Keratinocyte (primary cell): Measurements from ENCODE around the gene NCEH1. TPM values are rescaled to one million over a fixed set of nuclear protein-coding genes. Genes with fewer than 3 reads are reported as not detected.
"Not testable (repeated sequence)": the region's sequence is repeated elsewhere in the genome, so short reads cannot be mapped to it uniquely, and the experiment has no call there.

ENCODE experiments used
- DNase-seq: peaks from one replicate; pipeline ENCODE4 v3.0.0-alpha.2; 2011; ENCODE audit warnings: low read depth, missing footprints, low spot score
- FAIRE-seq: peaks from 2 replicates; lab custom pipeline; 2011; peaks lifted over from hg19 to GRCh38; lab: Jason Lieb, UNC
- H2AFZ ChIP-seq: 2 replicates; pipeline ENCODE4 v1.6.0; 2012; ENCODE audit warnings: low read length, control low read depth, inconsistent platforms; ENCODE audit not compliant: control insufficient read depth
- H3K27ac ChIP-seq: 2 replicates; pipeline ENCODE4 v1.5.1; 2011; ENCODE audit warnings: low read length; ENCODE audit not compliant: control insufficient read depth, insufficient read depth
- H3K27me3 ChIP-seq: 3 replicates; pipeline ENCODE4 v1.6.0; 2011; ENCODE audit warnings: low read length; ENCODE audit not compliant: control insufficient read depth, insufficient read depth; ENCODE audit errors: extremely low read depth
- H3K36me3 ChIP-seq, 2 experiments: 2 replicates in 1 of 2; 3 replicates in 1 of 2; pipeline ENCODE4 v1.5.1; 2011; ENCODE audit warnings: low read length in 2 of 2, mild to moderate bottlenecking in 1 of 2; ENCODE audit not compliant: control insufficient read depth in 2 of 2, insufficient read depth in 2 of 2; ENCODE audit errors: extremely low read depth in 1 of 2
- H3K4me1 ChIP-seq: 3 replicates; pipeline ENCODE4 v1.5.1; 2011; ENCODE audit warnings: low read length; ENCODE audit not compliant: control insufficient read depth, insufficient read depth; ENCODE audit errors: extremely low read depth
- H3K4me2 ChIP-seq: 3 replicates; pipeline ENCODE4 v1.6.0; 2011; ENCODE audit warnings: low read depth, low read length; ENCODE audit not compliant: control insufficient read depth, insufficient read depth; ENCODE audit errors: extremely low read depth
- H3K4me3 ChIP-seq, 3 experiments: fragments of 200-600 bp in 1 of 3; sonication (generic) in 1 of 3; 2 replicates in 2 of 3; 3 replicates in 1 of 3; pipeline ENCODE4 v1.5.1; 2011 to 2016; ENCODE audit warnings: low read length in 3 of 3, mild to moderate bottlenecking in 3 of 3, control low read depth in 2 of 3, inconsistent platforms in 1 of 3, low read depth in 1 of 3, mixed read lengths in 1 of 3, mixed run types in 1 of 3, moderate library complexity in 1 of 3; ENCODE audit not compliant: control insufficient read depth in 2 of 3, insufficient read depth in 2 of 3; ENCODE audit errors: extremely low read depth in 1 of 3
- H3K79me2 ChIP-seq: 2 replicates; pipeline ENCODE4 v1.6.0; 2012; ENCODE audit warnings: low read length; ENCODE audit not compliant: control insufficient read depth, insufficient read depth
- H3K9ac ChIP-seq: 3 replicates; pipeline ENCODE4 v1.6.0; 2011; ENCODE audit warnings: low read length; ENCODE audit not compliant: control insufficient read depth, insufficient read depth; ENCODE audit errors: extremely low read depth
- H3K9me1 ChIP-seq: 3 replicates; pipeline ENCODE4 v1.6.0; 2011; ENCODE audit warnings: low read length; ENCODE audit not compliant: control insufficient read depth, insufficient read depth; ENCODE audit errors: extremely low read depth
- H3K9me3 ChIP-seq: 2 replicates; pipeline ENCODE4 v1.5.1; 2012; ENCODE audit warnings: low read depth, low read length; ENCODE audit not compliant: control insufficient read depth
- H4K20me1 ChIP-seq: 3 replicates; pipeline ENCODE4 v1.6.0; 2011; ENCODE audit warnings: low read length; ENCODE audit not compliant: control insufficient read depth, insufficient read depth; ENCODE audit errors: extremely low read depth
- CTCF ChIP-seq, 3 experiments: IDR thresholded peaks in 1 of 3; conservative IDR thresholded peaks in 1 of 3; optimal IDR thresholded peaks in 1 of 3; 2 replicates in 2 of 3; 3 replicates in 1 of 3; pipeline versions ENCODE3 to v1.5.1; 2011; ENCODE audit warnings: low read length in 3 of 3, mild to moderate bottlenecking in 3 of 3, moderate library complexity in 2 of 3, control low read depth in 1 of 3, inconsistent platforms in 1 of 3; ENCODE audit not compliant: insufficient read depth in 2 of 3; ENCODE audit errors: extremely low read depth in 1 of 3
- EZH2 ChIP-seq: IDR thresholded peaks from one replicate; pipeline ENCODE4 v1.6.1; 2012; ENCODE audit warnings: inconsistent platforms, mild to moderate bottlenecking, low read length, moderate library complexity
- dilution Hi-C: fragments of 300-500 bp; cut with MboI; formaldehyde crosslinking; loops from one replicate; pipeline ENCODE4 v1.7.0; 2020; ENCODE audit warnings: low sequenced_read_pairs; ENCODE audit not compliant: extremely low pct_ligation_motif_present
- polyA plus RNA-seq, 5 experiments: library from polyadenylated mRNA; depleted of rRNA in 3 of 5; stranded (reverse) in 3 of 5; stranded (forward) in 1 of 5; unstranded in 1 of 5; fragments of >200 nt; gene quantifications; 1 replicate in 1 of 5; 2 replicates in 3 of 5; 3 replicates in 1 of 5; pipeline versions ENCODE4 v1.2.1 to v1.2.3, GENCODE V29; 2011 to 2012; ENCODE audit warnings: missing spikeins in 2 of 5, low read depth in 1 of 5, low replicate concordance in 1 of 5

Gene NCEH1
- polyA plus RNA-seq, 1 donor (not counting 4 experiments of a cell fraction or from before 2014, with no cell fraction given): 13.2 TPM

- DNase-seq (no peak), FAIRE-seq (no peak)
- Histone ChIP-seq H3K9me1 (no peaks in the 10 kb centered on the region), H4K20me1 (no peaks in the 10 kb centered on the region), H3K36me3 (no peaks in the 10 kb centered on the region), H3K9me3 (no peaks in the 10 kb centered on the region), H2AFZ (no peak overlapping the region), H3K4me2 (no peak overlapping the region), H3K4me3 (no peak overlapping the region), H3K79me2 (peaks cover 20% of the 10 kb centered on the region), H3K9ac (no peak overlapping the region), H3K27me3 (no peaks in the 10 kb centered on the region), H3K4me1 (peaks cover 18% of the 10 kb centered on the region), H3K27ac (no peak overlapping the region)
- TF ChIP-seq EZH2 (no peak), CTCF (optimal IDR thresholded peaks at IDR 0.05 in 1 of 3, IDR thresholded peaks at IDR 0.05 in 1 of 3, conservative IDR thresholded peaks at IDR 0.05 in 1 of 3; ENCODE audit: extremely low read depth in 1 of 3, insufficient read depth in 2 of 3, low read length in 3 of 3) (no peak)
- dilution Hi-C loops: no loop called here
Measured at GRCh38 chr3:172705170-172705569, 5.7 kb downstream of the NCEH1 start.

GRCh38 chr3:172704001-172704400 lies 6.9 kb downstream of the NCEH1 start:
- Histone ChIP-seq H3K4me3 (no peak overlapping the region), H3K4me1 (peaks cover 7% of the 10 kb centered on the region), H3K9me1 (no peaks in the 10 kb centered on the region), H3K27ac (no peak overlapping the region), H3K9me3 (no peaks in the 10 kb centered on the region), H4K20me1 (no peaks in the 10 kb centered on the region), H3K79me2 (peaks cover 12% of the 10 kb centered on the region), H3K27me3 (no peaks in the 10 kb centered on the region), H3K9ac (no peak overlapping the region), H2AFZ (no peak overlapping the region), H3K4me2 (no peak overlapping the region), H3K36me3 (peaks cover 0 to 3% of the 10 kb centered on the region in 2 experiments)
- no peak for FAIRE-seq
- TF ChIP-seq CTCF (optimal IDR thresholded peaks at IDR 0.05 in 1 of 3, IDR thresholded peaks at IDR 0.05 in 1 of 3, conservative IDR thresholded peaks at IDR 0.05 in 1 of 3; ENCODE audit: extremely low read depth in 1 of 3, insufficient read depth in 2 of 3, low read length in 3 of 3) (no peak), EZH2 (no peak)
- dilution Hi-C loops: no loop called here
- DNase-seq: no peak

- H3K4me1 ChIP-seq, DNase-seq, H3K9me3 ChIP-seq, H3K4me2 ChIP-seq, dilution Hi-C loops, H3K9ac ChIP-seq, H3K4me3 ChIP-seq, H3K27me3 ChIP-seq, H4K20me1 ChIP-seq, H3K9me1 ChIP-seq, H2AFZ ChIP-seq, H3K27ac ChIP-seq, H3K79me2 ChIP-seq, H3K36me3 ChIP-seq, FAIRE-seq: not testable (repeated sequence)
Measured at GRCh38 chr3:172702731-172703130, 8.1 kb downstream of the NCEH1 start.
